Measurements from ENCODE around the gene MYBL2.

The MYBL2 gene

GRCh38 chr20:43669332-43669731 lies 2.4 kb downstream of the MYBL2 start:
- DNase-seq (ENCODE audit: low spot score), result no peak
- TF ChIP-seq CTCF (IDR thresholded peaks at IDR 0.05; ENCODE audit: extremely low read depth, missing control alignments), result no peak

GRCh38 chr20:43670423-43670822 lies 3.5 kb downstream of the MYBL2 start:
- no peak for TF ChIP-seq CTCF (IDR thresholded peaks at IDR 0.05; ENCODE audit: extremely low read depth, missing control alignments)
- no peak for DNase-seq (ENCODE audit: low spot score)

GRCh38 chr20:43676368-43676767 lies 9.5 kb downstream of the MYBL2 start:
- no peak for DNase-seq (ENCODE audit: low spot score)
- no peak for TF ChIP-seq CTCF (IDR thresholded peaks at IDR 0.05; ENCODE audit: extremely low read depth, missing control alignments)

GRCh38 chr20:43680981-43681380 lies 14.1 kb downstream of the MYBL2 start:
- no peak for TF ChIP-seq CTCF (IDR thresholded peaks at IDR 0.05; ENCODE audit: extremely low read depth, missing control alignments)

GRCh38 chr20:43681468-43681942 lies 14.6 kb downstream of the MYBL2 start:
- DNase-seq (ENCODE audit: low spot score), result peak; percentile 32
- TF ChIP-seq CTCF (IDR thresholded peaks at IDR 0.05; ENCODE audit: extremely low read depth, missing control alignments), result no peak

More at GRCh38 chr20:43680981-43681380, 14.1 kb downstream of the MYBL2 start:
- DNase-seq (ENCODE audit: low spot score), result no peak

- DNase-seq (ENCODE audit: low spot score), result peak; percentile 83
- TF ChIP-seq CTCF (IDR thresholded peaks at IDR 0.05; ENCODE audit: extremely low read depth, missing control alignments), result no peak
These were observed 15.1 kb downstream of the MYBL2 start for GRCh38 chr20:43681991-43682410.

- TF ChIP-seq CTCF (IDR thresholded peaks at IDR 0.05; ENCODE audit: extremely low read depth, missing control alignments), result no peak
- no peak for DNase-seq (ENCODE audit: low spot score)
These were observed 15.5 kb downstream of the MYBL2 start for GRCh38 chr20:43682446-43682845.

All from GM20000 (cell line).